ENCODE results near the gene DPCD.

- no peak for TF ChIP-seq CTCF (IDR thresholded peaks at IDR 0.05; ENCODE audit: low read depth, low read length, missing input control)
- TF ChIP-seq RAD21 (IDR thresholded peaks at IDR 0.05): no peak
Measured at GRCh38 chr10:101609481-101609880, 21.4 kb downstream of the DPCD start.

Data from liver (tissue), 3 donors.